PC-9 (cell line): Measurements from ENCODE around the gene CDH24. TPM values are rescaled to one million over a fixed set of nuclear protein-coding genes. Genes with fewer than 3 reads are reported as not detected.

Source experiments
- BruUV-seq: library from RNA; stranded (reverse); fragments of 400-500 nt; replicated peaks from 2 replicates; lab custom pipeline; 2021; lab: Mats Ljungman, UMichigan
- CTCF ChIA-PET: fragments of 300-600 bp; sonication (Branson Sonifier 250); formaldehyde crosslinking; loops from one replicate; lab custom pipeline; 2022; ENCODE audit warnings: antibody characterized with exemption; lab: Charles Lee
- POLR2A ChIA-PET: fragments of 300-600 bp; sonication (Branson Sonifier 250); formaldehyde crosslinking; loops from one replicate; lab custom pipeline; 2022; ENCODE audit warnings: antibody characterized with exemption; ENCODE audit not compliant: unreplicated experiment; lab: Charles Lee
- DNase-seq, 2 experiments: peaks; one replicate each; pipeline versions ENCODE4 v3.0.0 to v3.0.0-alpha.2; 2015 to 2022; ENCODE audit warnings: mixed read lengths in 1 of 2
- H2AFZ ChIP-seq: fragments of 200-600 bp; sonication (generic); 2 replicates; pipeline ENCODE4 v1.8.1; 2017; ENCODE audit warnings: antibody characterized with exemption
- H3F3A ChIP-seq: fragments of 200-600 bp; sonication (generic); 2 replicates; pipeline ENCODE4 v1.8.1; 2017; ENCODE audit warnings: antibody characterized with exemption, mild to moderate bottlenecking, low read depth; ENCODE audit not compliant: insufficient read depth
- H3K27ac ChIP-seq: fragments of 200-600 bp; sonication (generic); 2 replicates; pipeline ENCODE4 v1.6.1; 2016; ENCODE audit warnings: mixed run types
- H3K27me3 ChIP-seq: fragments of 200-600 bp; sonication (generic); 2 replicates; pipeline ENCODE4 v1.6.1; 2016; ENCODE audit warnings: low read depth, mixed run types; ENCODE audit not compliant: insufficient read depth
- H3K36me3 ChIP-seq: fragments of 200-600 bp; sonication (generic); 2 replicates; pipeline ENCODE4 v1.6.1; 2016; ENCODE audit warnings: low read depth, mixed run types
- H3K4me1 ChIP-seq: fragments of 200-600 bp; sonication (generic); replicated peaks from 2 replicates; pipeline ENCODE4 v1.6.1; 2016; ENCODE audit warnings: mixed run types; ENCODE audit not compliant: insufficient read depth
- H3K4me2 ChIP-seq: fragments of 200-600 bp; sonication (generic); 2 replicates; pipeline ENCODE4 v1.6.1; 2017; ENCODE audit warnings: mixed run types
- H3K4me3 ChIP-seq: fragments of 200-600 bp; sonication (generic); 2 replicates; pipeline ENCODE4 v1.6.1; 2016; ENCODE audit warnings: mixed run types
- H3K79me2 ChIP-seq: fragments of 200-600 bp; sonication (generic); 2 replicates; pipeline ENCODE4 v1.6.1; 2017; ENCODE audit warnings: low read depth, mixed run types
- H3K9me2 ChIP-seq: fragments of 200-600 bp; sonication (generic); 2 replicates; pipeline ENCODE4 v1.8.1; 2017; ENCODE audit warnings: mild to moderate bottlenecking; ENCODE audit not compliant: insufficient read depth
- H3K9me3 ChIP-seq: fragments of 200-600 bp; sonication (generic); 2 replicates; pipeline ENCODE4 v1.8.1; 2016; ENCODE audit warnings: low read depth; ENCODE audit not compliant: insufficient read depth
- H4K20me1 ChIP-seq: fragments of 200-600 bp; sonication (generic); 2 replicates; pipeline ENCODE4 v1.8.1; 2017; ENCODE audit not compliant: insufficient read depth
- CTCF ChIP-seq: fragments of 200-600 bp; sonication (generic); conservative IDR thresholded peaks from 2 replicates; pipeline ENCODE4 v1.6.1; 2017; ENCODE audit warnings: mixed run types, antibody characterized with exemption, mild to moderate bottlenecking, moderate library complexity
- EZH2 ChIP-seq: fragments of 200-600 bp; sonication (generic); IDR thresholded peaks from 2 replicates; pipeline ENCODE4 v1.8.0; 2017; ENCODE audit warnings: antibody characterized with exemption, low read depth
- intact Hi-C: fragments of 100-400 bp; cut with micrococcal nuclease; formaldehyde crosslinking; loops from one replicate; pipeline ENCODE4 v1.10.0; 2022; ENCODE audit not compliant: unreplicated experiment
- total RNA-seq: library from RNA; stranded (reverse); gene quantifications from 2 replicates; pipeline ENCODE4 v1.2.3, GENCODE V29; 2021

Gene CDH24
- total RNA-seq, 1 experiment from 2014 or later, result 16.4 TPM

GRCh38 chr14:23009939-23010726 is 47.2 kb downstream of the CDH24 start, which contains the start of gene C14orf93:
C14orf93 (minus strand) TSS chr14:23010143; CDS start chr14:22999023, 11,120 bp downstream.
- Histone ChIP-seq H3K4me1 (peaks cover 32% of the 10 kb centered on the region), H3K36me3 (no peaks in the 10 kb centered on the region), H4K20me1 (no peaks in the 10 kb centered on the region), H2AFZ (peak within 1 kb of the TSS; percentile 92), H3K9me3 (no peaks in the 10 kb centered on the region), H3K4me3 (peak within 1 kb of the TSS; percentile 75), H3K27ac (peak within 1 kb of the TSS; percentile 56), H3F3A (peaks cover 25% of the 10 kb centered on the region; the same call in 1 of the 2 replicates), H3K27me3 (no peaks in the 10 kb centered on the region), H3K79me2 (no peaks in the 10 kb centered on the region; the same call in 1 of the 2 replicates), H3K9me2 (no peaks in the 10 kb centered on the region), H3K4me2 (peak within 1 kb of the TSS; percentile 84)
- no peak for TF ChIP-seq EZH2
- TF ChIP-seq CTCF, result no peak
- POLR2A ChIA-PET, result no interaction called here
- intact Hi-C loops, result no loop called here
- CTCF ChIA-PET, result no interaction called here
- peak in 1 of 2 experiments; percentile 67 for DNase-seq
- BruUV-seq, result no TSS peak

GRCh38 chr14:23009483-23009938 is 47.8 kb downstream of the CDH24 start:
- peaks cover 34% of the 10 kb centered on the region for H3K4me1 ChIP-seq
- H3K4me3 ChIP-seq, result peak overlapping the region; percentile 75
- H3K9me2 ChIP-seq, result no peaks in the 10 kb centered on the region
- peaks cover 25% of the 10 kb centered on the region; the same call in 1 of the 2 replicates for H3F3A ChIP-seq
- BruUV-seq, result TSS peak; percentile 79
- peak overlapping the region; percentile 84 for H3K4me2 ChIP-seq
- POLR2A ChIA-PET, result no interaction called here
- no peaks in the 10 kb centered on the region for H3K36me3 ChIP-seq
- intact Hi-C loops, result no loop called here
- H2AFZ ChIP-seq, result peak overlapping the region; percentile 92
- CTCF ChIA-PET, result no interaction called here
- no peaks in the 10 kb centered on the region; the same call in 1 of the 2 replicates for H3K79me2 ChIP-seq
- no peaks in the 10 kb centered on the region for H3K27me3 ChIP-seq
- no peaks in the 10 kb centered on the region for H3K9me3 ChIP-seq
- no peak for TF ChIP-seq CTCF
- TF ChIP-seq EZH2, result no peak
- H3K27ac ChIP-seq, result peak overlapping the region; percentile 56
- H4K20me1 ChIP-seq, result no peaks in the 10 kb centered on the region
- no peak for DNase-seq

- peaks cover 25% of the 10 kb centered on the region; the same call in 1 of the 2 replicates for H3F3A ChIP-seq
- no peaks in the 10 kb centered on the region; the same call in 1 of the 2 replicates for H3K79me2 ChIP-seq
- H3K27ac ChIP-seq, result no peak overlapping the region
- no peak for TF ChIP-seq CTCF
- TF ChIP-seq EZH2, result no peak
- peak overlapping the region; percentile 75; the same call in 1 of the 2 replicates for H3K4me3 ChIP-seq
- H3K4me2 ChIP-seq, result peak overlapping the region; percentile 84
- ChIA-PET CTCF (no interaction called here), POLR2A (no interaction called here)
- intact Hi-C loops, result no loop called here
- H3K9me2 ChIP-seq, result no peaks in the 10 kb centered on the region
- no TSS peak for BruUV-seq
- peaks cover 34% of the 10 kb centered on the region for H3K4me1 ChIP-seq
- no peaks in the 10 kb centered on the region for H3K27me3 ChIP-seq
- H3K9me3 ChIP-seq, result no peaks in the 10 kb centered on the region
- no peaks in the 10 kb centered on the region for H3K36me3 ChIP-seq
- H4K20me1 ChIP-seq, result no peaks in the 10 kb centered on the region
- no peak for DNase-seq
- no peak overlapping the region for H2AFZ ChIP-seq
These were observed 48.5 kb downstream of the CDH24 start for GRCh38 chr14:23008831-23009230.
